COLO829 (cell line): ENCODE measurements around the gene AACS.

ENCODE experiments used
- DNase-seq: peaks from one replicate; pipeline ENCODE4 v3.0.0; 2012; ENCODE audit warnings: low spot score

The AACS gene

GRCh38 chr12:125152463-125152862, 87.2 kb downstream of the AACS start:
- DNase-seq = no peak

- DNase-seq = no peak
Measured at GRCh38 chr12:125155366-125155765, 90.1 kb downstream of the AACS start.

GRCh38 chr12:125157177-125157576, 91.9 kb downstream of the AACS start:
- no peak for DNase-seq

- no peak for DNase-seq
Measured at GRCh38 chr12:125159702-125160101, 94.5 kb downstream of the AACS start.

- DNase-seq = no peak
Measured at GRCh38 chr12:125160281-125160955, 95.2 kb downstream of the AACS start.

- DNase-seq = no peak
Measured at GRCh38 chr12:125161712-125162022, 96.4 kb downstream of the AACS start.

GRCh38 chr12:125162489-125163028, 97.3 kb downstream of the AACS start:
- no peak for DNase-seq

- no peak for DNase-seq
Measured at GRCh38 chr12:125163148-125163547, 97.9 kb downstream of the AACS start.

- no peak for DNase-seq
Measured at GRCh38 chr12:125164541-125164940, 99.3 kb downstream of the AACS start.

- no peak for DNase-seq
Measured at GRCh38 chr12:125166041-125166440, 100.8 kb downstream of the AACS start.

GRCh38 chr12:125167658-125168057, 102.4 kb downstream of the AACS start:
- no peak for DNase-seq

GRCh38 chr12:125169451-125169850, 104.2 kb downstream of the AACS start:
- no peak for DNase-seq

GRCh38 chr12:125169870-125170269, 104.6 kb downstream of the AACS start:
- no peak for DNase-seq

GRCh38 chr12:125171267-125171666, 106.0 kb downstream of the AACS start:
- DNase-seq = no peak

- no peak for DNase-seq
Measured at GRCh38 chr12:125172231-125172850, 107.1 kb downstream of the AACS start.

- no peak for DNase-seq
Measured at GRCh38 chr12:125175576-125175975, 110.3 kb downstream of the AACS start.

- no peak for DNase-seq
Measured at GRCh38 chr12:125178222-125178621, 113.0 kb downstream of the AACS start.

GRCh38 chr12:125180144-125180543, 114.9 kb downstream of the AACS start:
- DNase-seq = no peak

GRCh38 chr12:125181107-125181506, 115.9 kb downstream of the AACS start:
- DNase-seq = no peak

GRCh38 chr12:125183187-125184067, 118.2 kb downstream of the AACS start:
- peak; percentile 66 for DNase-seq

- DNase-seq = no peak
Measured at GRCh38 chr12:125184213-125184967, 119.2 kb downstream of the AACS start.

GRCh38 chr12:125185311-125185739, 120.1 kb downstream of the AACS start:
- DNase-seq = no peak
